GM18499 (cell line): ENCODE measurements around the gene BBS9.

Experiments used
- ATAC-seq: cut with Tn5 transposase; IDR thresholded peaks from one replicate; pipeline ENCODE4 v1.9.1; 2021; ENCODE audit warnings: moderate number of reproducible peaks; ENCODE audit not compliant: insufficient read depth, unreplicated experiment

Gene BBS9

DNA sequence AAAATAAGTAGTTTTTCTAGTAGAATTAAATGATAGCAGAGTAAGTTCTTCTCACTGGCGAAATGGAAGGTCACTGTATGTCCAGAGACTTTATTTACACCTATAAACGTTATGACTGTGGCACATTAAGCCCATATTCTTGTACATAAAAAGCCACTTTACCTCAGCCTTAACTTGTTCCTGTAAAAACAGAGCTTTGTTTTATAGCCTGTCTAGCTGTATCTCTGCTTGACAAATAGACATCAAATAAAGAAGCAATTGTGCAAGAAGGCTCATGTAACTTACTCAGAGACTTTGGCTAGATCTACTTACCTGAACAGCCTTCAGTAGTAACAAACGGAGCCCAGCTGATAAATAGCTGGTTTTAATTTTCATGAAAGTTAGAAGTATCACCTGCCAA lies 451.9 kb downstream of the BBS9 start:
- no peak for ATAC-seq

- no peak for ATAC-seq
Observed at GRCh38 chr7:33582104-33582503, 452.7 kb downstream of the BBS9 start.

DNA sequence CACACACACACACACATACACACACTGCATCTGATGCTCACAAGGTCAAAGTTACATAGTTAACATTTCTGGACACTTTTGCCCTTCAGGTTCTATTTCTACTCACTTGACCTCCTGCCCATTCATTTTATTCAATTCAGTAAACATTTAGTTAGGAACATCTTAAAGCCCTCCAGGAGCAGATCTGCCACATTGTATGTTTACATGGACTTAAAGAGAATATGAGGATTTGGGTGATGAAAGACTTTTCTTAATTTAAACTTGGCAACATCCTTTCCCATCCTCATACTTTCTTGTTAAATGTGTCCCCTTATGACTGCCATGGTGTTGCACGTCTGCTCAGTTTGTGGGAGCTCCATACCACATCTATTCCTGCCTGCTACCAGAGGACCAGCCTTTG lies 453.2 kb downstream of the BBS9 start:
- no peak for ATAC-seq

GRCh38 chr7:33589911-33590310 lies 460.5 kb downstream of the BBS9 start:
- no peak for ATAC-seq

DNA sequence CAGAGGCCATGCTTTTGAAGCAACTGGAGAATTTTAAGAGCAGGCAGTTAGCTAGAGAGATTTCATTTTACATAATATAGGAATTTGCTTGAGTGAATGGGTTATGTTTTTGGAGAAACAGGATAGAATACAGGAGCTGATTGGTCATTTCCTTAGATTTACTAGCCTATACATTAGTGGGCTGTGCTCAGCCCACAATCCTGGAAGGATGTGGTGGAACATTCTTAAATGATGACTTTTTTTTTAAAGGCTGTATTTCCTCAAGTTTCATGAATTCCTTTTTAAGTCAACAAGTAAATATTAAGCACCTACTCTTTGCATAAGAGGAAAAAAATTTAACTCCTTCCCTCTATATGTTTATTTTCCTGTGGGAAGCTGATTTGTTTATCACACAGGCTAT lies 461.6 kb downstream of the BBS9 start:
- no peak for ATAC-seq

DNA sequence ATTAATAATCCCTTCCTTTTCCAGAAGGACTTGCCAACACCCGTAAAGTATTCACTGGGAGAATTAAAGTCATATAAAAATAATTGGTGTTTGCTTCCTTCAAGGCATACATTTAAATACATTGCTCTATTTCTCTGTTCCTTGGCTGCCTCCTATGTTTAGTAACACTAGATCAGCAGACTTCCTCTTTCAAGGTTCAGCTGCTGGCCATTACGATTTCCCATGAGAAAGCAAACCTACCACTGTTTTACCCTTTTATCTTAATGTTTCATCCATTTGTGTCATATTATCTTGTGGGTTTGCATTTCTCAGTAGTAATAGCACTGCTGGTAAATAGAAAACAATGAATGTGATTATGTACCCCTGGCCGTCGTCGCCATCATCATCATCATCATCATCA lies 462.1 kb downstream of the BBS9 start:
- ATAC-seq = no peak

DNA sequence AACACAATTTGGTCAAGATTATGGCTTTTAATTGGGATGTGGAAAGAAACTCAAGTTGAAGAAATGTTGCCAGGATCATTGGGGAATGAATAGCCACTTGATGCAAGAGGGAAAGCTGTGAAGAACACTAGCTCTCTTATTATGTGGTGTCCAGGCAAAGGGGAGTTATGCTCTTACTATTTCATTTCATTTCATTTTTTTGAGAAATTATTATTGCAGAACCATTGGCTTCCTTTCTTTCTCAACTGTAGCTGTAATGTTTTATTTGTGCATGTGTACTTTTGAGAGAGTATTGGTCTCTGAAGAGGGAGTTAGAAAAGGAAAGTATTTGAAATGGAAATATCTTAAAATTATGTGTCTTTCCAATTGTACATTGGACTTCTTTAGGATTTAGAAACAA lies 463.4 kb downstream of the BBS9 start:
- ATAC-seq = no peak

DNA sequence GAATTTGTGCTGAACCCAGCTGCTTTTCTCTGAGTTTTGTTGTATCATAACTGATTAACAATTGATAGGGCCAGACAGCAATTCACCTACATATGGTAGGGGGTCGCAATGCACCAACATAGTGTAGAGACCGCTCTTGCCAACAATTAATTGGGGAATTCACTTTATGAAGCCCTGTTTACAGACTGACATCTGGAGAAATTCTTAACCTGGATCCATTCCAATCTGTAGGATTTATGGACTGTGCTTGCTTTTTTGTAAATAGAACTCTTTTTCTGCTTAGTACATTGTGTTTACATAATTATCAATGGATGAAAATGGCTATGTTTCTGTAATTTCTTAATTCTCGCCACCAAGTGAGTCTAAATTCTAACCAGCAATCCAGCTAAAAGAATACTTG lies 464.2 kb downstream of the BBS9 start:
- no peak for ATAC-seq

DNA sequence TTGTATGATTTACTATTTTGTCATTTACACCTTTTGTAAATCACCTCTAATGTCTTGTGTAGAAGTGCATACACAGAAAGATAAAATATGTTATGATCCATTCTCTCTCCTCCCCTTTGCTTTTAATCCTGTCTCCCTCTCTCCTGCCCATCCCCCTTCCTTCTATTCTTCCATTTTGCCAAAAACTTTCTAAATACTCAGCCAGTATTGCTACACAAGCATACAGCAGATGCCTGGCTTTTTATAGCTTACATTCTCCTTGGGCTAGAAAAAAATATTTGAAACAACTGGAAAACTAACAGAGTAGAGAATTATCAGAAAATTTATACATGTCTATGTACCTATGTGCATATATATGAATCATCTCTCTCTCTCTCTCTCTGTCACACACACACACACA lies 467.3 kb downstream of the BBS9 start:
- ATAC-seq = no peak

- ATAC-seq = no peak
Observed at GRCh38 chr7:33597181-33597580, 467.8 kb downstream of the BBS9 start.

- ATAC-seq = no peak
Observed at GRCh38 chr7:33601101-33601500, 471.7 kb downstream of the BBS9 start.

- no peak for ATAC-seq
Observed at GRCh38 chr7:33601884-33602283, 472.5 kb downstream of the BBS9 start.

DNA sequence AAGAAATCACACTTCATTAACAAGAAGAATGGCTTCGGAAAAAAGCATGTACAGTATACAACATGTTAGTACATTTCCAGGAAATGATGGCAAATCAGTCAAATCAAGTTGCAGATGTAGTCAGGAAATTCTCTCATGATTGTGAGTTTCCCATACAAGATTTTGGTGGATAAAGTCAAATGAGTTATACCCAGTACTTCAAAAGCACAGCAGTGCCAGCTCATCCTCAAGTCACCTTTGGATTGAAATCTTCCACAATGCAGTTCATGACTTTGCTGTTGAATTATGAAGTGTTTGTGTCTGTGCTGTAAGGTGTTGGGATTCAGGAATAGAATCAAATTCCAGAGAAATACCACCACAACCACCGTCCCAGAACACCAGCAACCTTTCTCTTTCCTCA lies 474.7 kb downstream of the BBS9 start:
- no peak for ATAC-seq

GRCh38 chr7:33610918-33611317 lies 481.6 kb downstream of the BBS9 start:
- ATAC-seq = no peak

DNA sequence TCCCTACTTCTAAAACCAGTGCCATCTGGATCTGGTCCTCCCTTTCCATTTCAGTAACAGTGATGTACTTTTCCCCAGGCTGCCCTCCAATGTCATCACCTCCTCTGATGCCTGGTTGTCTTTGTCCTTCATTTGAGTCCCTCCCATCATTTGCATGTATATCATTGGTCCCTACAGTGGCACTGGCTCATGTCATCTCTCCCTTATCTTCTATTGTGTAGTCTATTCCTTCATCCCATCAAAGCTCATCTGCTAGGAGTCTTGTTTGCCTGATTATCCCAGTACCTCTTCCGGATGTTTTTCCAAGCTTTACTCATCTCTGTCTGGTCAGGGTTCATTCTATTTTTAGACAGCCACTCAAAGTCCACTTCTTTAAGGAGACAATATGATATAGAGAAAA lies 483.1 kb downstream of the BBS9 start:
- ATAC-seq = no peak

GRCh38 chr7:33614357-33615117 lies 485.2 kb downstream of the BBS9 start:
- ATAC-seq = no peak

GRCh38 chr7:33616752-33617151 lies 487.4 kb downstream of the BBS9 start:
- ATAC-seq = no peak

DNA sequence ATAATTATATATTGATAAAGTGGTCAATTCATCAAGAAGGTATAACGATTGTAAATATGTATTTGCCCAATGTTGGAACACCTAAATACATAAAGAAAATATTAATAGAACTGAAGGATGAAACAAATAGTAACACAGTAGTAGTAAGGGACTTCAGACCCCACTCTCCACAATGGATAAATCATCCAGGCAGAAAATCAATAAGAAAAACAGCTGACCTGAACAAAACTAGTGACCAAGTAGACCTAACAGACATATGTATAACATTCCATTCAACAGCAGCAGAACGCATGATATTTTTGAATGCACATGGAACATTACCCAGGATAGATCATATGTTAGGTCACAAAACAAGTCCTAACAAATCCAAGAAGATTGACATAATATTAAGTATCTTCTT lies 489.9 kb downstream of the BBS9 start:
- no peak for ATAC-seq

DNA sequence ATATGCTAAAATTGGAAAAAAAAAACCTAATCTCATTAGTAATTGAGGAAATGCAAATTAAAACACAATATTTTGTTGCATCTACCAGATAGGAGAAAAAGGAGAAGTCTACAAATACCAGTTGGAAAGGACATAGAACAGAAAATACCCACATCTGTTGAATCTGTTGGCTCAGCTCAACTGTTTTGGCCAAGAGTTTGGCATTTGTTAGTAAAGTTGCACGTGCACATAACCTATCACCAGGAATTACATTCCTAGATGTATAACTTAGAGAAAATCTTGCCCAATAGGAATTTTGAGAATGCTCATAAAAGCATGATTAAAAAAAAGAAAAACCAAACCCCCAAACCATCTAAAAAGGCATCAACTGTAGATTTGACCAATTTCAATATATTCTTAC lies 493.9 kb downstream of the BBS9 start:
- ATAC-seq = no peak

GRCh38 chr7:33624215-33624614 lies 494.9 kb downstream of the BBS9 start:
- no peak for ATAC-seq

DNA sequence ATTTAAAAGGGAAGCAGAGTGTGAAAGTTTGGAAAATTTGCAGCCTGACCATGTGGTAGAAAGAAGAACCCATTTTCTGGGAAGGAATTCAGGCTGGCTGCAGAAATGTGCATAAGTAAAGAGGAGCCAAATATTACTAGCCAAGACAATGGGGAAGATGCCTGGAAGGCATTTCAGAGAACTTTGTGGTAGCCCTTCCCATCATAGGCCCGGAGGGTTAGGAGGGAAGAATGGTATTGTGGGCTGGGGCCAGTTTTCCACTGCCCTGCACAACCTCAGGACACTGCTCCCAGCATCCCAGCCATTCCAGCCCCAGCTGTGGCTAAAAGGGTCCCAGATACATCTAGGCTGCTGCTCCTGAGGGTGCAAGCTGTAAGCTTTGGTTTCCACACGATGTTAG lies 497.5 kb downstream of the BBS9 start:
- no peak for ATAC-seq

DNA sequence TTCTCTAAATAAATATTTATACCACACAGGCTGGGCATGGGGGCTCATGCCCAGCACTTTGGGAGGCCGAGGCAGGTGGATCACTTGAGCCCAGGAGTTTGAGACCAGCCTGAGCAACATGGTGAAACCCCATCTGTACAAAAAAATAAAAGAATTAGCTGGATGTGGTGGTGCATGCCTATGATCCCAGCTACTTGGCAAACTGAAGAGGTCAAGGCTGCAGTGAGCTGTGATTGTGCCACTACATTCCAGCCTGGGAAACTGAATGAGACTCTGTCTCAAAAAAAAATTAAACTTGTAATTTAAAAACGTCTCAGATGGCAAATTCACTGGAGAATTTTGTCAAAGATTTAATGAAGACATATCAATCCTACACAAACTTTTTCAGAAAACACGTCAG lies 498.4 kb downstream of the BBS9 start:
- no peak for ATAC-seq

DNA sequence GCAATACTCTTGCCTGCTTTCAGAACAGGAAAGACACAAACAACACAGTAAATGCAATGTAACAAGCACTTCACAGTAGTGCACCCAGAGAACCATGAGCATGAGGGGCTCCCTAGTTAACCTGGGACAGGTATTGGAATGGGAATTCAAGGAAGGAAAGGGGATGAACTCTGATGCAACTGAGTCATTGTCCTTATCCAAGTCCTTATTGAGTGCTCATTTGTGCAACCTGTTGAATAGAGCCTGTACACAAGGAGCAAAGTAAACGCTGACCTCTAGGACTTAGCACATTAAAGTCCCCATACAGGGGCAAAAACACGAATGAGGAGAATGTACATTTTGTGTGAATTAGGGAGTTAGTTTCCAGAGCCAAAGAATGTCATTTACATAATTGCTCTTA lies 499.5 kb downstream of the BBS9 start:
- no peak for ATAC-seq
